Measurements from ENCODE around the gene CDC42BPA. TPM values are rescaled to one million over a fixed set of nuclear protein-coding genes. Genes with fewer than 3 reads are reported as not detected.

CDC42BPA gene
- total RNA-seq, 4 donors from 2014 or later: 33.3 to 92.7 (median 39.9) TPM

DNA sequence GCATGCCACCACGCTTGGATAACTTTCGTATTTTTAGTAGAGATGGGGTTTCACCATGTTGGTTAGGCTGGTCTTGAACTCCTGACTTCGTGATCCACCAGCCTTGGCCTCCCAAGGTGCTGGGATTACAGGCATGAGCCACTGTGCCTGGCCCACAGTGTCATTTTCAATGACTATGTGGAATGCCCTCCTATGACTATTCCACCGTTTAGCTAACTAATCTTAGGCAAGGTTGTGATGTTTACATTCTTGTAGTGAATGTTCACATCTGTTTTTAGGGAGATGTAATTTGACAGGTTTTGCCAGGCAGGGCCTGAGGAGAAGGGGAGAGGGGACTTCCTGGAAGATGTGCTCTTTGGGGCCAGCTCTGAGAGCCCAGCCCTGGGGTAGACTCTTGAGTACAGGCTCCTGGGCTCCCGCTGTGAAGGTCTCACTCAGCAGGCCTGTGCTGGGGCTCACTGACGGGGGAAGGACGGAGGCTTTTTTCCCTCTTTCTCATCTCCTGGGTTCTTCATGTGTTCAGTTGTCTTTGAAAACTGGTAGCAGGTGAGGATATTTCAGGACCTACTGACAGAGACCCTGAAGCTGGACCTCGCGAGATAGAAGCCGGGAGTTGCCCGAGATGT is 365.0 kb downstream of the CDC42BPA start:
- no peak for ATAC-seq (ENCODE audit: low FRiP score)
- no peak for DNase-seq (ENCODE audit: low spot score)
- TF ChIP-seq, protein P1, sequence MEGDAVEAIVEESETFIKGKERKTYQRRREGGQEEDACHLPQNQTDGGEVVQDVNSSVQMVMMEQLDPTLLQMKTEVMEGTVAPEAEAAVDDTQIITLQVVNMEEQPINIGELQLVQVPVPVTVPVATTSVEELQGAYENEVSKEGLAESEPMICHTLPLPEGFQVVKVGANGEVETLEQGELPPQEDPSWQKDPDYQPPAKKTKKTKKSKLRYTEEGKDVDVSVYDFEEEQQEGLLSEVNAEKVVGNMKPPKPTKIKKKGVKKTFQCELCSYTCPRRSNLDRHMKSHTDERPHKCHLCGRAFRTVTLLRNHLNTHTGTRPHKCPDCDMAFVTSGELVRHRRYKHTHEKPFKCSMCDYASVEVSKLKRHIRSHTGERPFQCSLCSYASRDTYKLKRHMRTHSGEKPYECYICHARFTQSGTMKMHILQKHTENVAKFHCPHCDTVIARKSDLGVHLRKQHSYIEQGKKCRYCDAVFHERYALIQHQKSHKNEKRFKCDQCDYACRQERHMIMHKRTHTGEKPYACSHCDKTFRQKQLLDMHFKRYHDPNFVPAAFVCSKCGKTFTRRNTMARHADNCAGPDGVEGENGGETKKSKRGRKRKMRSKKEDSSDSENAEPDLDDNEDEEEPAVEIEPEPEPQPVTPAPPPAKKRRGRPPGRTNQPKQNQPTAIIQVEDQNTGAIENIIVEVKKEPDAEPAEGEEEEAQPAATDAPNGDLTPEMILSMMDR (IDR thresholded peaks at IDR 0.05): no peak

DNA sequence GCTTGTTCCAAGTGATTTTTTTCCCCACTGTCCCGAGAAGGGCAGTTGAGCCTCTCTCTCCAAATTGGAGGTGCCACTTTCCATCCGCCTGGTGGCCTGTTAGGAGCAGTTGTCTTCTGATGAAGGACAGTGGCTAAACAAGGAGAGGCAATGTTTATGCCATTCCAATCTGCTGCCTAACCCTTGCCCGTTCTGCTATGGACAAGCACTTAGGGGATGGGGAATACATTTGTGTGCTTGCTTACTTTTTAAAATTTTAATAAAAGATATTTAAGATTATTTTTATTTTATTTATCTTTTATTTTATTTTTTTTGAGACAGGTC is 366.2 kb downstream of the CDC42BPA start:
- ATAC-seq (ENCODE audit: low FRiP score) (no peak), DNase-seq (ENCODE audit: low spot score) (no peak)
- TF ChIP-seq, protein P1 (IDR thresholded peaks at IDR 0.05): no peak

DNA sequence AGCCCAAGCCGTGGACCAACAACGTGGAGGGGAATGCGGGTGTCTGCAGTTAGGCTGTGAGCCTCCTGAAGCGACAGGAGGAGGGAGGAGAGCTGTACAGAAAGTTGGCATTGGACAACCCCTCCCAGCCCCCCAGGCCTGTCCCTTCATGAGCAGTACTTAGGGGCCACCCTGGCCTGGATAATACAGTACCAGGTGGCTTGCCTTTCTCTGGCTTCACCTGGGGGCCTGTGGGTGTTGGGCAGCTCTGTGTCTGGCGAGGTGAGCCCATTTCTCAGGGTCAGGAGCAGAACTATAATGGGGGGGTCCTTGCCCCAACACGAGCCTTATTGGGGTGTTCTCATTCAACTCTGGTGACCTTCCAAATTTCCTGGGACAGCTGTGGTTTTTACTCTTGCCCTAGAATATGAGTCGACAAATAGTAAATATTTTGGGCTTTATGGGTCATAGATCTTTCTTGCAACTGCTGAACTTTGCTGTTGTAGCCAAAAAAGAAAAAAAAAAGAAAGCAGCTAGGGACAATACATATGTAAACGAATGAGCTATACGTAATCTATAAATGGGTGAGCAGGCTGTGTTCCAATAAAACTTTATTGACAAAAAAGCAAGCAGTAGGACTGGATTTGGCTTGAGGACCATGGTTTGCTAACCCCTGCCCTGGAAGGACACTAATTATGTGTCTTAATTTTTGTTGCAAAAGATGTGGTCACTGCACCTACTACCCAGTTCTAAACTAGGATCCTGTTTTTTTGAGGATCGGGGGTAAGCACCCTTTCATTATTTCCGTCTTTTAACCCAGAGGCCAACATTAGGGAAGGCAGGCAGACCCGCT is 366.8 kb downstream of the CDC42BPA start:
- TF ChIP-seq, protein P1 (IDR thresholded peaks at IDR 0.05): no peak
- DNase-seq (ENCODE audit: low spot score) (no peak), ATAC-seq (ENCODE audit: low FRiP score) (no peak)

DNA sequence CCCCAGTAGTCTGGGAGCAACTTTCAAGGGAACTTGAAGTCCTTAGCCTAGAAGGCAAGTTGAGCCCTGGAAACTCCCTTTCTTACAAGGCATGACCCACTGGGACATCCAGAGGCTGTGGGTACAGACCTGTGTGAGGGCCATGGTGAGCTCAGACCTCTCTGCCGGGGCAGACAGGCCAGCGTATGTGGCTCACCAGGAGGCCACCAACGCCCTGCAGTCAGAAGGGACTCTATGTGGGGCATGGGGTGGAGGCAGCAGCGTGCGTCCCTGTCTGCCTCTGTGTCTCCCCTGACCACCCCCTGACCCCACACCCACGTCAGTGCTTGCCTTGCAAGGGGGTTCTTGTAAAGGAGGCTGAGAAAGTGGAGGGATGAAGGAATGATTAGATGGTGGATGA is 367.4 kb downstream of the CDC42BPA start:
- no peak for ATAC-seq (ENCODE audit: low FRiP score)
- TF ChIP-seq, protein P1 (IDR thresholded peaks at IDR 0.05): no peak

DNA sequence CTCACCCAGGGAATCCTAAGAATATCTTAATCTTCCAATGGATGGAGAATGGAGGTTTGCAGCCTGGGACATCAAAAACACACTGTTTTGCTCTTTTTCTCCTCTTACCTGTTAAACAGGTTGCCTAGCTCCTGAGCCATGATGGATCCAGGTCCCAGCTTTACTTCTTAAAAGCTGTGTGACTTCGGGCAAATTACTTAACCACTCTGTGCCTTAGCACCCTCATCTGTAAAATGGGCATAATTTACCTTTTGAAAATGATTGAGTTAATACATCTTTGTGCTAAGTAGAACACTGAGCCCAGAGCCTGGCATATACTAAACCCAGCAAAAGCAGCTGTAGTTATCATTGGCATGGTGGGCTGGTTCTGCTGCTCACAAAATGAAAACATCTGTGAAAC is 368.0 kb downstream of the CDC42BPA start:
- DNase-seq (ENCODE audit: low spot score) (no peak), ATAC-seq (ENCODE audit: low FRiP score) (no peak)
- TF ChIP-seq, protein P1 (IDR thresholded peaks at IDR 0.05): no peak

More for the DNA sequence above, 367.4 kb downstream of the CDC42BPA start:
- no peak for DNase-seq (ENCODE audit: low spot score)

DNA sequence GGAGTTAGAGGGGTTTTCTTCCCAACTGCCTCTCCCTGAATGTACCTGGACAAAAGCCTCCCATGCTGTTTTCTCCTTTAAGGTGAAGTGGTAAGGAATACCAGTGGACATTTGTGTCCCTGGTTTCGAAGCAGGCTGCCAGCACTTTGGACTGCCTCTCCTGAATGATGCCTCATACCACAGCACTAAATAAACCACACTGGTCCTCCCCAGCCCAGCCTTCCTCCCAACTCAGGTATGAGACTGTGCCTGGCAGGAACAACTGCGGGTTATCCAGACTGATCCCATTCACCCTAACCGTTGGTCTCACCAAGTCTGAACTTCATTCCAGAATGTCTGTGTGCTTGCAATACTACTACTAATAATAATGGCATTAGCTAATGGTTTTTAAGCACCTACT is 368.9 kb downstream of the CDC42BPA start:
- TF ChIP-seq, protein P1 (IDR thresholded peaks at IDR 0.05): no peak
- ATAC-seq (ENCODE audit: low FRiP score): no peak
- DNase-seq (ENCODE audit: low spot score): no peak

DNA sequence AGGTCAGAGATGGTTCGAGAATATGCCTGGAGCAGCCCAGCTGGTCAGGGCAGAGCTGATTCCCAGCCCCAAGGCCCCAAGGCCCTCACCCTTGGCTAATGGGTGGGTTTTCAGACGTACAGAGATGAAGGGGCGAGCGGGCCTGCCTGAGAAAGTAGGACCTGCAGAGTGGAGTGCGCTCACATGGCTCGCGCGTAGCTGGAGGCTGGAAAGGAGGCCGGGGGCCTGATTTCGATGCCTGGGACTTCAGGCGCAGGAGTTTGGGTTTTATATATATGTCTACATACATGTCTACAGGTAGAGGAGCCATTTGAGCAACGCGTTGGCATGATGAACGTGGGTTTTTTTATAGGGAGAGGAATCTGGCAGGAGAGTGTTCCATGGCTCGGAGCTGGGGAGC is 369.3 kb downstream of the CDC42BPA start:
- ATAC-seq (ENCODE audit: low FRiP score) (no peak), DNase-seq (ENCODE audit: low spot score) (no peak)
- TF ChIP-seq, protein P1 (IDR thresholded peaks at IDR 0.05): no peak

All from omental fat pad (tissue), 4 donors.